ENCODE data around the gene HP.

HP gene

GRCh38 chr16:72044296-72044695, 10.0 kb upstream of the HP start:
- TF ChIP-seq EZH2phosphoT487 (IDR thresholded peaks at IDR 0.05; ENCODE audit: borderline replicate concordance) = no peak
- TF ChIP-seq, protein P1, sequence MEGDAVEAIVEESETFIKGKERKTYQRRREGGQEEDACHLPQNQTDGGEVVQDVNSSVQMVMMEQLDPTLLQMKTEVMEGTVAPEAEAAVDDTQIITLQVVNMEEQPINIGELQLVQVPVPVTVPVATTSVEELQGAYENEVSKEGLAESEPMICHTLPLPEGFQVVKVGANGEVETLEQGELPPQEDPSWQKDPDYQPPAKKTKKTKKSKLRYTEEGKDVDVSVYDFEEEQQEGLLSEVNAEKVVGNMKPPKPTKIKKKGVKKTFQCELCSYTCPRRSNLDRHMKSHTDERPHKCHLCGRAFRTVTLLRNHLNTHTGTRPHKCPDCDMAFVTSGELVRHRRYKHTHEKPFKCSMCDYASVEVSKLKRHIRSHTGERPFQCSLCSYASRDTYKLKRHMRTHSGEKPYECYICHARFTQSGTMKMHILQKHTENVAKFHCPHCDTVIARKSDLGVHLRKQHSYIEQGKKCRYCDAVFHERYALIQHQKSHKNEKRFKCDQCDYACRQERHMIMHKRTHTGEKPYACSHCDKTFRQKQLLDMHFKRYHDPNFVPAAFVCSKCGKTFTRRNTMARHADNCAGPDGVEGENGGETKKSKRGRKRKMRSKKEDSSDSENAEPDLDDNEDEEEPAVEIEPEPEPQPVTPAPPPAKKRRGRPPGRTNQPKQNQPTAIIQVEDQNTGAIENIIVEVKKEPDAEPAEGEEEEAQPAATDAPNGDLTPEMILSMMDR (conservative IDR thresholded peaks at IDR 0.05; ENCODE audit: low read length) = no peak
- Histone ChIP-seq H3K27me3 (ENCODE audit: insufficient read depth, low read length, poor library complexity, severe bottlenecking) (no peaks in the 10 kb centered on the region), H3F3A (ENCODE audit: low read depth) (no peaks in the 10 kb centered on the region), H3K9me2 (replicated peaks; ENCODE audit: low read depth, low read length) (no peaks in the 10 kb centered on the region), H3K9me3 (ENCODE audit: insufficient read depth, low read depth, low read length) (no peaks in the 10 kb centered on the region), H3K4me2 (ENCODE audit: low read depth, low read length, poor library complexity, severe bottlenecking) (no peak overlapping the region), H3K9ac (ENCODE audit: low read depth, low read length, poor library complexity, severe bottlenecking) (no peak overlapping the region), H2AFZ (ENCODE audit: low read length) (no peak overlapping the region), H4K20me1 (ENCODE audit: insufficient read depth, low read length, poor library complexity, severe bottlenecking) (no peaks in the 10 kb centered on the region), H3K4me3 (ENCODE audit: low read length, poor library complexity, severe bottlenecking) (no peak overlapping the region), H3K36me3 (ENCODE audit: insufficient read depth, low read length) (no peaks in the 10 kb centered on the region), H3K79me2 (ENCODE audit: insufficient read depth, low read length) (no peaks in the 10 kb centered on the region), H3K4me1 (ENCODE audit: insufficient read depth, low read length, poor library complexity, severe bottlenecking) (peaks cover 9% of the 10 kb centered on the region)

- H3K36me3 ChIP-seq (ENCODE audit: insufficient read depth, low read length) = no peaks in the 10 kb centered on the region
- no peaks in the 10 kb centered on the region for H4K20me1 ChIP-seq (ENCODE audit: insufficient read depth, low read length, poor library complexity, severe bottlenecking)
- no peaks in the 10 kb centered on the region for H3K9me3 ChIP-seq (ENCODE audit: insufficient read depth, low read depth, low read length)
- H2AFZ ChIP-seq (ENCODE audit: low read length) = no peak overlapping the region
- no peaks in the 10 kb centered on the region for H3F3A ChIP-seq (ENCODE audit: low read depth)
- no peak overlapping the region for H3K9ac ChIP-seq (ENCODE audit: low read depth, low read length, poor library complexity, severe bottlenecking)
- H3K4me3 ChIP-seq (ENCODE audit: low read length, poor library complexity, severe bottlenecking) = no peak overlapping the region
- no peak overlapping the region for H3K4me2 ChIP-seq (ENCODE audit: low read depth, low read length, poor library complexity, severe bottlenecking)
- H3K79me2 ChIP-seq (ENCODE audit: insufficient read depth, low read length) = no peaks in the 10 kb centered on the region
- no peaks in the 10 kb centered on the region for H3K9me2 ChIP-seq (replicated peaks; ENCODE audit: low read depth, low read length)
- TF ChIP-seq EZH2phosphoT487 (IDR thresholded peaks at IDR 0.05; ENCODE audit: borderline replicate concordance) = no peak
- TF ChIP-seq, protein P1 (conservative IDR thresholded peaks at IDR 0.05; ENCODE audit: low read length) = no peak
- H3K4me1 ChIP-seq (ENCODE audit: insufficient read depth, low read length, poor library complexity, severe bottlenecking) = peaks cover 9% of the 10 kb centered on the region
- no peaks in the 10 kb centered on the region for H3K27me3 ChIP-seq (ENCODE audit: insufficient read depth, low read length, poor library complexity, severe bottlenecking)
Observed at GRCh38 chr16:72044825-72045359, 9.4 kb upstream of the HP start.

DNA sequence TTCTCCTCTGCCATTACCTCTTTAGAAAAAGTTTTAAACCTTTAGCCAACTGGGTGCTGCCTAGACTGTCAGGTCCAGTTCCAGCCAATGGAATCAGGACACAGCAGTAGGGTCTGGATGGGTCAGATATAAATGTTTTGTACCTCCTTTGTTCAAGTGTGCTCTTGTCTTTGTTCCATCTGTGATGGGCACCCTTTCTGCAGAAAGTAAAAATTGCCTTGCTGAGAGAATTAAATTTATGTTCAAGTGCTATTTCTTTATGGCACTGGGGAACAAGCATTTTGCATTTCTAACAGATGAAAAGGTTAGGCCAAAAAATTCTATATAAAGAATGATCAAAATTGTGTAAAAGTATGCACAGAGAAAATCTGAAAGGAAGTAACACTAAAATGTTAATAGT, 5.2 kb upstream of the HP start:
- no peaks in the 10 kb centered on the region for H3K9me3 ChIP-seq (ENCODE audit: insufficient read depth, low read depth, low read length)
- no peak overlapping the region for H3K4me3 ChIP-seq (ENCODE audit: low read length, poor library complexity, severe bottlenecking)
- no peaks in the 10 kb centered on the region for H3K79me2 ChIP-seq (ENCODE audit: insufficient read depth, low read length)
- H4K20me1 ChIP-seq (ENCODE audit: insufficient read depth, low read length, poor library complexity, severe bottlenecking) = no peaks in the 10 kb centered on the region
- no peak overlapping the region for H3K9ac ChIP-seq (ENCODE audit: low read depth, low read length, poor library complexity, severe bottlenecking)
- TF ChIP-seq EZH2phosphoT487 (IDR thresholded peaks at IDR 0.05; ENCODE audit: borderline replicate concordance) = no peak
- TF ChIP-seq, protein P1 (conservative IDR thresholded peaks at IDR 0.05; ENCODE audit: low read length) = no peak
- H3K27me3 ChIP-seq (ENCODE audit: insufficient read depth, low read length, poor library complexity, severe bottlenecking) = no peaks in the 10 kb centered on the region
- no peaks in the 10 kb centered on the region for H3K36me3 ChIP-seq (ENCODE audit: insufficient read depth, low read length)
- no peak overlapping the region for H3K4me2 ChIP-seq (ENCODE audit: low read depth, low read length, poor library complexity, severe bottlenecking)
- no peak overlapping the region for H2AFZ ChIP-seq (ENCODE audit: low read length)
- H3K9me2 ChIP-seq (replicated peaks; ENCODE audit: low read depth, low read length) = no peaks in the 10 kb centered on the region
- no peaks in the 10 kb centered on the region for H3K4me1 ChIP-seq (ENCODE audit: insufficient read depth, low read length, poor library complexity, severe bottlenecking)
- H3F3A ChIP-seq (ENCODE audit: low read depth) = no peaks in the 10 kb centered on the region

Data from Loucy (cell line).